ENCODE measurements around the gene MTUS2. TPM values are rescaled to one million over a fixed set of nuclear protein-coding genes. Genes with fewer than 3 reads are reported as not detected.

The MTUS2 gene
- total and polyA plus RNA-seq, 9 of the 15 experiments (the other 6 are each of a cell fraction or from before 2014, with no cell fraction given): 0.01 to 0.28 (median 0.06) TPM; not detected in 1

- TF ChIP-seq NKRF (IDR thresholded peaks at IDR 0.05; ENCODE audit: borderline replicate concordance) (no peak), SLC30A9 (CRISPR knock-in tag; IDR thresholded peaks at IDR 0.05) (no peak), ZNF766 (CRISPR knock-in tag; conservative IDR thresholded peaks at IDR 0.05) (no peak), ETV5 (CRISPR knock-in tag; IDR thresholded peaks at IDR 0.05; ENCODE audit: low read depth) (no peak), PTBP1 (IDR thresholded peaks at IDR 0.05; ENCODE audit: low read depth, low read length) (no peak), TEAD4 (IDR thresholded peaks at IDR 0.05; ENCODE audit: low read length) (peak; percentile 70), TEAD4 (CRISPR knock-in tag; IDR thresholded peaks at IDR 0.05; ENCODE audit: borderline replicate concordance) (no peak), TFE3 (CRISPR knock-in tag; IDR thresholded peaks at IDR 0.05) (no peak), SMC3 (conservative IDR thresholded peaks at IDR 0.05; ENCODE audit: insufficient read depth, low read depth, low read length) (no peak), MED1 (CRISPR knock-in tag; IDR thresholded peaks at IDR 0.05; ENCODE audit: borderline replicate concordance) (no peak), ZFPM2 (CRISPR knock-in tag; IDR thresholded peaks at IDR 0.05) (no peak), ERF (CRISPR knock-in tag; IDR thresholded peaks at IDR 0.05) (no peak), CREB5 (CRISPR knock-in tag; IDR thresholded peaks at IDR 0.05) (no peak), BCLAF1 (IDR thresholded peaks at IDR 0.05; ENCODE audit: borderline replicate concordance in 1 of 2, control insufficient read depth in 1 of 2, low read depth in 2 of 2, low read length in 1 of 2) (no peak), EP300 (IDR thresholded peaks at IDR 0.05; ENCODE audit: low read length) (0 out of 2 replicates have a peak, but pooled peaks have one; percentile 7), MTA3 (IDR thresholded peaks at IDR 0.05; ENCODE audit: borderline replicate concordance) (no peak), GTF3C2 (IDR thresholded peaks at IDR 0.05; ENCODE audit: borderline replicate concordance, extremely low read depth, insufficient read length) (no peak)
Measured at GRCh38 chr13:29457299-29457698, 637.2 kb downstream of the MTUS2 start (continued).

All from K562 (cell line).